Measurements from ENCODE around the gene ANKMY1.

DNA sequence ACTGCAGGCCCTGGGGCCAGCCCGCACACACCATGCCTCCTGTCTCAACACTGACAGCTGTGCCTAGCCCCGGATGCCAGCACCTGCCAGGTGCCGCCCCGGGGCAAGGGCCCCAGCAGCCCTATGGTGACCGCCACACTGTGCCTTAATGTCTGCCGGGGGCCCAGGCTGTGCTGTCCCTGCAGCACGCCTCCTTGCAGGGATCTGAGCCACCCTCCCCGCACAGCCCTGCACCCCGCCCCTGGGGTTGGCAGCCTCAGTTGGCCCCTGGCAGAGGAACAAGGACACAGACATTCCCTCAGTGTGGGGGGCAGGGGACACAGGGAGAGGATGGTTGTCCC lies 20.3 kb upstream of the ANKMY1 start:
- TF ChIP-seq, protein P1, sequence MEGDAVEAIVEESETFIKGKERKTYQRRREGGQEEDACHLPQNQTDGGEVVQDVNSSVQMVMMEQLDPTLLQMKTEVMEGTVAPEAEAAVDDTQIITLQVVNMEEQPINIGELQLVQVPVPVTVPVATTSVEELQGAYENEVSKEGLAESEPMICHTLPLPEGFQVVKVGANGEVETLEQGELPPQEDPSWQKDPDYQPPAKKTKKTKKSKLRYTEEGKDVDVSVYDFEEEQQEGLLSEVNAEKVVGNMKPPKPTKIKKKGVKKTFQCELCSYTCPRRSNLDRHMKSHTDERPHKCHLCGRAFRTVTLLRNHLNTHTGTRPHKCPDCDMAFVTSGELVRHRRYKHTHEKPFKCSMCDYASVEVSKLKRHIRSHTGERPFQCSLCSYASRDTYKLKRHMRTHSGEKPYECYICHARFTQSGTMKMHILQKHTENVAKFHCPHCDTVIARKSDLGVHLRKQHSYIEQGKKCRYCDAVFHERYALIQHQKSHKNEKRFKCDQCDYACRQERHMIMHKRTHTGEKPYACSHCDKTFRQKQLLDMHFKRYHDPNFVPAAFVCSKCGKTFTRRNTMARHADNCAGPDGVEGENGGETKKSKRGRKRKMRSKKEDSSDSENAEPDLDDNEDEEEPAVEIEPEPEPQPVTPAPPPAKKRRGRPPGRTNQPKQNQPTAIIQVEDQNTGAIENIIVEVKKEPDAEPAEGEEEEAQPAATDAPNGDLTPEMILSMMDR (conservative IDR thresholded peaks at IDR 0.05; ENCODE audit: low read depth, low read length): no peak
- no peak for TF ChIP-seq EZH2 (IDR thresholded peaks at IDR 0.05; ENCODE audit: low read length, unreplicated experiment)
- no peak for TF ChIP-seq EZH2phosphoT487 (IDR thresholded peaks at IDR 0.05; ENCODE audit: borderline replicate concordance, low read length)

All from PC-3 (cell line).